NCI-H2227 (cell line): ENCODE results near the gene ARFGEF2.
A peak's percentile ranks its signal among the peaks of the same experiment; 100 is the strongest.

ENCODE experiments used
- DNase-seq: peaks from one replicate; lab custom pipeline; 2025; ENCODE audit not compliant: unreplicated experiment; lab: John Stamatoyannopoulos, UW

Gene ARFGEF2

DNA sequence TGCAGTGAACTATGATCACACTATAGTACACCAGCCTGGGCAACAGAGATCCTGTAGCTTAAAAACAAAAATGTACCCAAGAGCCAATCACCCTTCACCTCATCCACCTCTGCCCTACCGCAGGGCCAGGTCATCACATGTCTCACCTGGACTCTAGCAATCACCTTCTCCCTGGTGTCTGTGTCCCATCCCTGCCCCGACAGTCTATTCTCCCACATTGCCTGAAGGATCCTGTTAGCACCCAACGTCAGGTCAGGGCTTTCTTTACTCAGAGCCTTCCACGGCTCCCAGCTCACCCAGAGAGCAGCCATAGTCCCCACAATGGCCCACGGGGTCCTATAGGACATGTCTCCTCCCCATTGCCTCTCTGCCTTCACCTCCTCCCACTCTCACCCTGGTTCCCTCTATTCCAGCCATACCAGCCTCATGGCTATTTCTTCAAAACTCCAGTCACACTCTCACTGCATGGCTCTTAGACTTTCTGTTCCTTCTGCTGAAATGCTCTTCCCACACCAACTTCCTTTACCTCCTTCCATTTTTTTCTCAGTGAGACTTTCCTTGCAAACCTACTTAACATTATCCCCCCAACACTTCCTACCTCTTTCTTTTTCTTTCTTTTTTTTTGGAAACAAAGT is 22.5 kb upstream of the ARFGEF2 start:
- no peak for DNase-seq

GRCh38 chr20:48899881-48900280 is 21.6 kb upstream of the ARFGEF2 start:
- DNase-seq: no peak

DNA sequence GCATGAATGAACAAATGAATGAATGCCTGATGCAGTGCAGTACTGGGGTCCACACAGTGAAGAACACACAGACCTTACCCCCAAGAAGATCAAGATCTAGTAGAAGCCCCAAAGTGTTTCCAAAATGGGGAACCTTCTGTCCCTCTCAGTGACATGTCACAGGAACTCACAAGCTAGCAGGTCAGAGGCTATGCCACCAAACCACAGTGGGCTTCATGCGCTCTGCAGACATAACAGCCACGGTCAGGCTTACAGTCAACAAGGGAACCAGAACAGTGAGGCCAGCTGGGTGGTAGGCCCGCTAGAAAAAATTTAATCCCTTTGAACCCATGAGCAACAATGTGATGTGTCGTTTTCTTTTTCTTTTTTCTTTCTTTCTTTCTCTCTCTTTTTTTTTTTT is 20.2 kb upstream of the ARFGEF2 start:
- no peak for DNase-seq

GRCh38 chr20:48903705-48904104 is 17.8 kb upstream of the ARFGEF2 start:
- DNase-seq: no peak

DNA sequence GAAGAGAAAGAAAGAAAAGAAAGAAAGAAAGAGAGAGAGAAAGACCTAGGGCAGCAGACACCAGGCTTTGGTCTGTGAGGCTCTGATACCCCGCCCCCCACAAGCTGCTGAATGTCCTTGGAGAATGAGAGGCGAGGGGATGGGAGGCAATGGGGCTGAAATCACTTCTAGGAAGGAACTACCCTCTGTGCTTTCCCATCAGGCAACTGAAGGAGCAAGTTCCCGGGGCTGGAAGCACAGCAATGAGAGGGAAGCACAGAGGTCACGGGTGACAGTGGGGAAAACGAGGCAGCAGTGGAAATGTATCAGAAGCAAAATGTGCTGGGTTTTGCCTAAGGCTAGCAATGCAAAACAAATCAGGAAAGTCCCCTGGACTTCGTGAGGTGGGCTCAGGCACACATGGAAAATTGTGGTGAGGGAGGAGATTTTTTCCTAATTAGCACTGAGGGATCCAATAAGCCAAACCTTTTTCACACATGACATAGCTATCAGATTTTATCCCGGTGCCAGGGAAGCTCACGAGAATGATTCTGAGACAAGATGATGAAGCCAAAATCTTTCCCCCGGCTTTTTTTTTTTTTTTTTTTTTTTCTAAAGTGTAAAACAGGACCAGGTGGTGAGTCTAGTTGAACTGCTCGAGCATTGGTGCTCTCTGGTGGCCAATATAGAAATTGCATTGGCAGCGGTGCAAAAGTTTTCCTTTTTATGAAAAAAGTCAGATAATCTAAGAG is 16.8 kb upstream of the ARFGEF2 start:
- DNase-seq: peak; percentile 73

- DNase-seq: no peak
These were observed 16.2 kb upstream of the ARFGEF2 start for GRCh38 chr20:48905297-48905647.

- DNase-seq: no peak
These were observed 15.2 kb upstream of the ARFGEF2 start for GRCh38 chr20:48906221-48906877.

- no peak for DNase-seq
These were observed 12.7 kb upstream of the ARFGEF2 start for GRCh38 chr20:48908656-48909319.

- no peak for DNase-seq
These were observed 11.6 kb upstream of the ARFGEF2 start for GRCh38 chr20:48909910-48910309.

DNA sequence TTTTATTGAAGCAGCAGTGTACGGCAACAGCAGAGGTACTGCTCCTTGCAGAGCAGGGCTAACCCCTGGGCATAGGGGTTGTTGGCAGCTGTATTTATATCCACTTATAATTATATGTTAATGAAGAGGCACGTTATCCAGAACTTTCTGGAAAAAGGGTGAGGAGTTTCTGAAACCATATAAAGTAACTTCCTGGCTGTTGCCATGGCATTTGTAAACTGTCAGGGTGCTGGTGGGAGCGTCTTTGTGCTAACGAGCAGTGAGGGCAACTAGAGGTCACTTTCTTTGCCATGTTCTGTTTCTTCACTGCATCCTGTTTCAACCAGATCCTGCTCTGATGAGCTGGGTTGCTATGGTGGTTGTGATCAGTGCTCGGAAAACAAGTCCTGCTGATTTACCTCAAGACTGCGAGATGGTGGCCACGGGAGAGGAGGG is 11.1 kb upstream of the ARFGEF2 start:
- DNase-seq: no peak

GRCh38 chr20:48912065-48912464 is 9.4 kb upstream of the ARFGEF2 start:
- DNase-seq: no peak

- DNase-seq: no peak
These were observed 4.8 kb upstream of the ARFGEF2 start for GRCh38 chr20:48916699-48917098.

- DNase-seq: no peak
These were observed 2.1 kb upstream of the ARFGEF2 start for GRCh38 chr20:48919336-48919881.

- no peak for DNase-seq
These were observed 1.5 kb upstream of the ARFGEF2 start for GRCh38 chr20:48919882-48920526.

DNA sequence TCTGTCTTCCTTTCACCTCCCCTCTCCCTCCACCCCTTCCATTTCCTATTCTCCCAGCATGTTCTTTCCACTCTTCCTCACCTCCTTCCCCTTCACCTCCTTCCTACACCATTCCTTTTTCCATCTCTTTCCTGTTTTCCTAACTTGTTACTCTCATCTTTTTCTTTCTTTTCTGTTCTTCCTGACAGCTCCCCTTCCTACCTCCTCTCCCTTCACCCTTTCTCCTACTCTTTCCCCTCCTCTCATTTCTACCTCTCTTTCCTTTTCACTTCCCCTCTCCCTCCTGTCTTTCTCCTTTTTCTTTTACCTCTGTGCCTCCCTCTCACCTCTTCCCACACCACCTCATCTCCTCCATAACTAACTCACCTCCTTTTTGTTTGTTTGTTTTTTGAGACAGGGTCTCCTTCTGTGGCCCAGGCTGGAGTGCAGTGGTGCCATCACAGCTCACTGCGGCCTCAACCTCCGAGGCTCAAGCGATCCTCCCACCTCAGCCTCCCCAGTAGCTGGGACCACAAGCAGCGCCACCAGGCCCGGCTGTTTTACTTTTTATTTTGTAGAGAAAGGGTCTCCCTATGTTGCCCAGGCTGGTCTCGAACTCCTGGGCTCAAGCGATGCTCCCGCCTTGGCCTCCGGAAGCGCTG is 864 bp upstream of the ARFGEF2 start:
- no peak for DNase-seq

GRCh38 chr20:48921883-48922820 is 641 bp downstream of the ARFGEF2 start:
- peak; percentile 71 for DNase-seq

- no peak for DNase-seq
These were observed 1.7 kb downstream of the ARFGEF2 start for GRCh38 chr20:48923149-48923718.

- no peak for DNase-seq
These were observed 3.2 kb downstream of the ARFGEF2 start for GRCh38 chr20:48924756-48925109.

DNA sequence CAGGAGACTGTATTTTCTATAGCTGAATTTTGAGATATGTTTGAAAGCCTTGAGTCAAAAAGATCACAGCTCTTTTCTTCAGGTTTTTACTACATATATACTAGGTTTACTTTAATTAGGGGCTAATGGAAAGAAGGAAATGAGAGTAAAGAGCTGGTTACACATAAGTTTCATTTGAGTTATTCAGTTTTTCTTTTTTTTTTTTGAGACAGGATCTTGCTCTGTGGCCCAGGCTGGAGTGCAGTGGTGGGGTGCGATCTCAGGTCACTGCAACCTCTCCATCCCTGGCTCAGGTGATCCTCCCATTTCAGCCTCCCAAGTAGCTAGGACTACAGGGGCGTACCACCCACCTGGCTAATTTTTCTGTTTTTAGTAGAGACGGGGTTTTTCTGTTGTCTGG is 4.8 kb downstream of the ARFGEF2 start:
- no peak for DNase-seq
